GM19099 (cell line): ENCODE results near the gene SORCS3.

ENCODE experiments used
- POLR2A ChIP-seq: IDR thresholded peaks from 3 replicates; pipeline ENCODE4 v1.6.1; 2011; ENCODE audit warnings: low read depth; ENCODE audit not compliant: insufficient read length; ENCODE audit errors: extremely low read depth

Gene SORCS3

DNA sequence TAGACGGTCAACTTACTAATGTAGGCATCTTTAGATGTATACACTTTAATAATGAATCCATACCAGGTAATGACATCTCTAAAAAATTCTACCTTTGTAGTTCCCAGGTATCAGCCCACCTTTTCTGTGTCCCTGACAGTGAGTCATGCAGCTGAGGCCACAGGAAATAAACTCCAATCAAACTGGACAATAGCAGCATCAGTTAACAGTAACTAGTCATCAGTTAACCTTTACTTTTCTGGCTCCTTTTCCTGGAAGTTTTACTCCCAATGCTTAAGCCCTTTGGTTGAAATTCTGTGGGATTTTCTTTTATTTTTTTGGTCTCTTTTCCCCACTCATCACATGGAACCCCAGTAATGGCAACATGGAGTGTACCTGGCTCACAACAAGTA, 617.6 kb downstream of the SORCS3 start:
- TF ChIP-seq POLR2A: no peak

- no peak for TF ChIP-seq POLR2A
Observed at GRCh38 chr10:105259201-105259600, 618.1 kb downstream of the SORCS3 start.

DNA sequence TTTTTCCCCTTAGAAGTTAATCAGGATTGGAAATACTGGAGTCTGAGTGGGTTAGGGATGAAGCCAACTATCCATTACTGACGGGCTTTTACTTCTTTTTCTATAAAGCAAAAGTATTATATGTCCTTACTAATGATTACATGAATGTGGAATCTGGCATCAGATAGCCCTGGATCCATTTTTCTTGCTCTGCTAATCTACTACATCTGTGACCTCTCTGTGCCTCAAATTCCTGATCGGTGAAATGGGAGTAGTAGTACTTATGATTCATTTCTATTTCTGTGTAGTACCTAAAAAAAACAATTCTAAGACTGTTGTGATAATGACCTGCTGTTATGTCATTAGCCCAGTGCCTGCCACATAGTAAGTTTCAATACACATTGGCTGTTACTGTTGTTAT, 621.6 kb downstream of the SORCS3 start:
- no peak for TF ChIP-seq POLR2A

GRCh38 chr10:105266966-105267539, 626.0 kb downstream of the SORCS3 start:
- no peak for TF ChIP-seq POLR2A

DNA sequence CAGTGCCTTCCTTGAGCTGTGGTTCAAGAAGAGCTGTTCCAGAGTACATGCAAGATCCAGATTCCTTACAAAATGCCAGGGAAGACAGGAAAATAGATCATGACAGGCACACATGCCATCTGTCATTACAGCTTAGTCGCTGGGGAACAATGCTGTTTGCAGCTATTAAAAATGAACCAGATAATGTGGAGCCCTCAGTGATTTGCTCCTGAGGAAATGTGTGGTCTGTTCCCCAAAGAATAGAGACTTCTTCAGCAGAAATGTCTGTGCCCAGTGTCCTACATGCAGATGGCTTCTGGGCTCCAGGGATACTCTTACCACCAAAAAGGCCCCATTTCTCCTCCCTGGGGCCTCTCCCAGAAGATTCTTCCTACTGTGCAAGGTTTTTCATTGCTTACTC, 627.9 kb downstream of the SORCS3 start:
- no peak for TF ChIP-seq POLR2A

DNA sequence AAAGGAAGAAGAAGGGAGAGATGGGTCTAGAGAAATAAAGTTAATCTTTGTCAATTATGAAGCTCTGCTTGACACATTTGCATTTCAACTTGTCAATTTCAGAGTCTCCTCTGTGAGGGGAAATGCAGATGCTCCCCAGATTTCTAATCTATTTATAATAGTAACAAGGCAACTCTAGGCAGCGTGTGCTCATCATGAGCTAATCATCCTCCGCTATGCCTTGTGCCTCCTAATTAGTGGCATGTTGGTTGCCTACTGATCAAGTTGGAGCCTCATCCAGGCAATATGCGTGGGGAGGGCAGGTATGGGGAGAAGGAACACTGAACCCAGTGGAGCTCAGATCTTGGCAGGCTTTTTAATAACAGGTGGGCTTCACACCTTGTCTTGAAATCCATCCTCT, 628.6 kb downstream of the SORCS3 start:
- no peak for TF ChIP-seq POLR2A

DNA sequence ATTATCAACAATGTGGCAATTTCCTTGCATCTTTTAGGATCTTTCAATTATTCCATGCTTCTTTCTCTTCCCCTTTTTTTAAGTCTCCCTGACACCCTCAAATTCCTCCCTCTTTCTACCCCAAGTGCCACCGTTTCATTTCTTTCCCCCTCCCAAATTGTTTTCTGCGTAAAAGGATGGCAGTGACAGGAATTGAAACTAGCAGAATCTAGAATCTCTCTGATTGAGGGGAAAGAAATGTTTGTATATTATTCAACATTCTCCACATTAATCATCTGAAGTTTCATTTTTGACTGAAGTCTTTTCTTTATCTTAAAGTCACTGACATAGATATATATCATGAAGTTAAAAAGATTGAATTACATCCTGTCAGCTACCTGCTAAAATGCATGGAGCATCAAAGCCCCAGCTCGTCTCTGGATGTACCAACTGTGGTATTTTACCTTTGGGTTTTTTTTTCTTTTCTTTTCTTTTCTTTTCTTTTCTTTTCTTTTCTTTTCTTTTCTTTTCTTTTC, 633.5 kb downstream of the SORCS3 start:
- TF ChIP-seq POLR2A: no peak

DNA sequence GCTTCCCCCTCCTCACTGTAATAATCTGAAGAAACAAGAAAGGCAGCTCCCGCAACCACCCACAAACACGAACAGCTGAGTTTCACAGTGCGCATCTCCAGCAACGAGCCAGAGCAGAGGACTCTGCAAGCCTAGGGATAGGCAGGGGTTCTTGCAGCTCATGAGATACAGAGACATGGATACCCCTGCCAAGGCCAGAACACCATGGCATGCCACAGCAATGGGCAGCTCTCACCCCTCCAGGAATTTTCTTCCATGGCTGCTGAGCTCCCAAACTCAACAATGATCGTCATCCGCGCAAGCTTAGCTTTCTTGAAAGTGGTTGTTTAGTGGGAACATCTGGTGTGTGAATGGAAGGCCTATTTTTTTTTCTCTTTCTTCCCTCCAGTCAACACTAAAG, 637.3 kb downstream of the SORCS3 start:
- TF ChIP-seq POLR2A: no peak

DNA sequence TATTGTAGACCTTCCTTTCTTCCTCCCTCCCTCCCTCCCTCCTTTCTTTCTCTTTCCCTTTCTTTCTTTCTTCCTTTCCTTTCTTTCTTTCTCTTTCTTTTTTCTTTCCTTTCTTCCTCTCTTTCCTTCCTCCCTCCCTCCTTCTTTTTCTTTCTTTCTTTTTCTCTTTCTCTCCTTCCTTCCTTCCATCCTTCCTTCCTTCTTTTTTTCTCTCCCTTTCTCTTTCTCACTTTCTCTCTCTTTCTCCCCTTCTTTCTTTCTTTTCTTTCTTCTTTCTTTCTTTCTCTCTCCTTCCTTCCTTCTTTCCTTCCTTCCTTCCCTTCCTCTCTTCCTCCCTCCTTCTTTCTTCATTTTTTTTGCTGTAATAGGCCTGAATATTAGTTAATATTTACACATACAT, 638.0 kb downstream of the SORCS3 start:
- TF ChIP-seq POLR2A: no peak

DNA sequence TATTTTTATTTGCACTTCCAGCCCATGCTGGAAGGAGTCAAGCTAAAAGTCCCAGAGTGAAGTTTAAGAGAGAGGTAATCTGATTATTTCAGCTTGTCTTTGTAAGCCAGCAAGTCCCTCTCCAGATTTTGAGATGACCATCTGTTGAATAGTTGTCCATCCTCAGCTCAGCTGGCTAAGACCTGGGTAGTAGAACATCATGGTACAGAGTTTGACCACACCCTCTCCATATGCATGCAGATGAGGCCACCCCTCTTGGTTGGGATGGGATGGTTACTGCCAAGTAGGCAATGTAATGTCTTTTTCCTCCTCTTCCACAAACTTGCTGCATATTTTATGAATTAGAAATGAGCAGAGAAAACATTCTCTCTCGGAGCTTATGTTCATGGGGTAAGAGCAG, 639.8 kb downstream of the SORCS3 start:
- no peak for TF ChIP-seq POLR2A

GRCh38 chr10:105284476-105285215, 643.6 kb downstream of the SORCS3 start:
- no peak for TF ChIP-seq POLR2A

- TF ChIP-seq POLR2A: no peak
Observed at GRCh38 chr10:105288026-105288425, 646.9 kb downstream of the SORCS3 start.

DNA sequence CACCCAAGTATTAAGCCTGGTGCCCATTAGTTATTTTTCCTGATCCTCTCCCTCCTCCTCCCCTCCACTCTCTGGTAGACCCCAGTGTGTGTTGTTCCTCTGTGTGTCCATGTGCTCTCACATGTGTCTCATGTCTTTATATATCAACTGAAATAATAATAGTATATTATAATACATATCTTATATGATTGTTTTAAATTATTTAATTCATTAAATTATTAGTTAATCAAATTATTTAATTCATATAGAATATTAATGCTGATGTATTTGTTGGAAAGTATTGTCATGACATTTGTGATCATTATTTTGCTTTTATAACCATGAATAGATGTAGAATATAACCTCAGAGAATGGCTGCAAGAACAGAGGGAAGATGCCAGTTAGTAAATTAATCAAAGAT, 647.5 kb downstream of the SORCS3 start:
- TF ChIP-seq POLR2A: no peak

DNA sequence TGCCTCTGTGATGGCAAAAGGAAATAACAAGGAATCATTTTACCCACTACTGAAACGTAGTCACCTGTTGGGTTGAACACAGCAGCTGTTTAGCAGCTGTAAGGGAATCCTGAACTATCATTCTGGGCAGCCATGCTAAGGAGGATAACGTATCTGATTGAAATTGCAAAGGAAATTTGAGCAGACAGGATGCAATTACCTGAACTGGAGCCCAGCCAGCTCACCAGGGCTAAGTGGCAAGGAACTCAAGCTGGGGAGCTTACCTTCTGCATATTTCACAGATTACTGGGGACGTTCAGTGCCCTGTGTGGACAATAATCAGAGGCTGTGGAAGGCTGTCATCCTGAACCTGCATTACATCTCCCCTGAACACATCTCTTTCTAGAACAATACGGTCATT, 650.5 kb downstream of the SORCS3 start:
- TF ChIP-seq POLR2A: no peak

- TF ChIP-seq POLR2A: no peak
Observed at GRCh38 chr10:105292236-105292635, 651.1 kb downstream of the SORCS3 start.
